Brain microvascular endothelial cell (primary cell): ENCODE results near the gene GARNL3.

ENCODE experiments used
- DNase-seq: peaks from one replicate; pipeline ENCODE4 v3.0.0-alpha.2; 2020
- H3K27ac ChIP-seq: fragments of 250-450 bp; sonication (Bioruptor Pico); 2 replicates; pipeline ENCODE4 v1.5.1; 2020; ENCODE audit warnings: mild to moderate bottlenecking, moderate library complexity
- H3K27me3 ChIP-seq: fragments of 250-450 bp; sonication (Bioruptor Pico); replicated peaks from 2 replicates; pipeline ENCODE4 v1.5.1; 2020; ENCODE audit warnings: mild to moderate bottlenecking
- H3K36me3 ChIP-seq: fragments of 250-450 bp; sonication (Bioruptor Pico); replicated peaks from 2 replicates; pipeline ENCODE4 v1.5.1; 2020; ENCODE audit warnings: mild to moderate bottlenecking
- H3K4me3 ChIP-seq: 2 replicates; pipeline ENCODE4 v1.5.1; 2011; ENCODE audit warnings: low read depth, mild to moderate bottlenecking, control low read depth, low read length, moderate library complexity
- CTCF ChIP-seq: IDR thresholded peaks from 2 replicates; pipeline ENCODE4 v1.5.1; 2011; ENCODE audit warnings: low read depth, mild to moderate bottlenecking, moderate library complexity, low read length, control low read depth, inconsistent platforms; ENCODE audit errors: missing control alignments
- in situ Hi-C: cut with HindIII; loops from 2 replicates; pipeline ENCODE4 v1.10.0; 2017; ENCODE audit warnings: low sequenced_read_pairs, low pct_ligation_motif_present

Gene GARNL3

DNA sequence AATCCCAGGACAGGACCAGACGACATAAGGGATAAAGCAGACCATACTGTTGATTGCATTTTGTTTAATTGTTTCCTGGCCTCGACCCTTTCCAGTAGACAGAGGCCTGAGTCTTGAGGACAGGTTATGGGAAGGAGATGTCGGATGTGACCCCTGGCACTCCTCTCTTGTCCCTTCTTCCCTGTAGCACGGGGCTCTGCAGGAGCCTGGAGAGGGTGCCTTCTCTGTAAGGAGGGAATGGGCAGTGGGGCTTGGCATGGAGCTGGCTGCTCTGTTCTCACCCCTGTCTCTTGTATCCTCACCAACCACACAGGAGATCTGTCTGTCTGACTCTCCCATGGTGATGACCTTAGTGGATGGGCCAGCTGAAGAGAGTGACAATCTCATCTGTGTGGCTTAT is 92.3 kb downstream of the GARNL3 start:
- Histone ChIP-seq H3K4me3 (no peak overlapping the region), H3K27ac (no peak overlapping the region), H3K27me3 (no peaks in the 10 kb centered on the region), H3K36me3 (no peaks in the 10 kb centered on the region)
- no peak for TF ChIP-seq CTCF
- no peak for DNase-seq
- in situ Hi-C loops: no loop called here

GRCh38 chr9:127358023-127358535 is 93.5 kb downstream of the GARNL3 start:
- no peak for DNase-seq
- no peak for TF ChIP-seq CTCF
- in situ Hi-C loops: no loop called here

DNA sequence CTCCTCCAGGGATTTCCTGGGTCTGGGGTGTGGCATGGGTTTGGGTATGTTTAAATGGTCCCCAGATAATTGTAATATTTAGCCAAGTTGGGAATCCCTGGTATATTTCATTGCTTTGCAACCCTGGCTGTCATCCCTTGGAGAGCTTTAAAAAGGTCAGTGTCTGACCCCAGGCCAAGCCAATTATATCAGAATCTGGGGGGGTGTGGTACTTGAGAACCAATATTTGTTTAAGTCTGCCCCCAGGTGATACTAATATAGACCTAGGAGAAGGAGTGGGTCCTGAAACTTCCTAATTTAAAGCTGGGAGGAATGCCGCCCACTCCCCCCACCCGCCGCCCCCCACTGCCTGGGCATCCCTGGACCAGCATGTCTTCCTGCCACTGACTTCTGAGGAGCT is 94.2 kb downstream of the GARNL3 start:
- Histone ChIP-seq H3K36me3 (no peaks in the 10 kb centered on the region), H3K4me3 (no peak overlapping the region), H3K27me3 (no peaks in the 10 kb centered on the region), H3K27ac (no peak overlapping the region)
- in situ Hi-C loops: no loop called here
- no peak for TF ChIP-seq CTCF
- no peak for DNase-seq

More at GRCh38 chr9:127358023-127358535, 93.5 kb downstream of the GARNL3 start:
- no peak overlapping the region for H3K4me3 ChIP-seq
- no peak overlapping the region for H3K27ac ChIP-seq
- no peaks in the 10 kb centered on the region for H3K36me3 ChIP-seq
- no peaks in the 10 kb centered on the region for H3K27me3 ChIP-seq

GRCh38 chr9:127360250-127360649 is 95.7 kb downstream of the GARNL3 start:
- TF ChIP-seq CTCF: peak; percentile 47
- no peak for DNase-seq
- no peak overlapping the region for H3K4me3 ChIP-seq
- no peaks in the 10 kb centered on the region for H3K27me3 ChIP-seq
- H3K27ac ChIP-seq: no peak overlapping the region
- in situ Hi-C loops: no loop called here
- no peaks in the 10 kb centered on the region for H3K36me3 ChIP-seq

DNA sequence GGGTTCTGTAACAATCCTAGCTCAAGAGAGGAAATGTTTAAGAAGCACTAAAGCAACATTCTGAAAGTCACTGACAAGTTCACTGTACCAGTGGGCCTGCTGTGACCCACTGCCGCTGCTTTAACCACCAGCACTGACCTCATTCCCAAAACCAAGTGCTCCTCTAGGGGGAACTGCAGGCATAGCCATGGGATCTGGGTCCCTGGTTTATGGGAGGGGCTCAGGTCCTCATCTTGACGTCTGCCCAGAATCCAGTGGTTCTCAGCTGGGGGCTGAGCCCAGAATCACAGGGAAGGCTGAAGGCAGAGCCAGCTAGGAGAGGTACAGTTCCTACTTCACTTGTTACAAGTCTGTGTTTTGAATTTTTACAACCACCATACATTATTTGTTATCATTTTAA is 96.3 kb downstream of the GARNL3 start:
- peak; percentile 8 for DNase-seq
- in situ Hi-C loops: no loop called here

More for the DNA sequence above, 96.3 kb downstream of the GARNL3 start:
- no peak overlapping the region for H3K27ac ChIP-seq
- H3K4me3 ChIP-seq: no peak overlapping the region
- TF ChIP-seq CTCF: peak; percentile 55
- H3K27me3 ChIP-seq: no peaks in the 10 kb centered on the region
- H3K36me3 ChIP-seq: no peaks in the 10 kb centered on the region
